Upper lobe of right lung (tissue), 1 donor: ENCODE measurements around the gene GPC5. TPM values are rescaled to one million over a fixed set of nuclear protein-coding genes. Genes with fewer than 3 reads are reported as not detected.
"Not testable (repeated sequence)": the region's sequence is repeated elsewhere in the genome, so short reads cannot be mapped to it uniquely, and the experiment has no call there.

Source experiments
- ATAC-seq: fragments of 200-7000 bp; cut with Tn5 transposase; one replicate; pipeline ENCODE4 v1.9.1; 2020; ENCODE audit warnings: mild to moderate bottlenecking, moderate library complexity
- DNase-seq: peaks from one replicate; pipeline ENCODE4 v3.0.0-alpha.2; 2020
- H3K27ac ChIP-seq: fragments of 200-600 bp; one replicate; pipeline ENCODE4 v1.8.0; 2022
- H3K27me3 ChIP-seq: fragments of 200-600 bp; one replicate; pipeline ENCODE4 v1.8.0; 2022; ENCODE audit warnings: mild to moderate bottlenecking
- H3K36me3 ChIP-seq: fragments of 200-600 bp; one replicate; pipeline ENCODE4 v1.8.0; 2022
- H3K4me1 ChIP-seq: fragments of 200-600 bp; one replicate; pipeline ENCODE4 v1.8.0; 2022
- H3K4me3 ChIP-seq: fragments of 200-600 bp; one replicate; pipeline ENCODE4 v1.8.0; 2022; ENCODE audit warnings: mild to moderate bottlenecking
- H3K9me3 ChIP-seq: fragments of 200-600 bp; one replicate; pipeline ENCODE4 v1.8.0; 2022
- intact Hi-C: fragments of 100-400 bp; cut with DNase I; formaldehyde crosslinking; loops from one replicate; pipeline ENCODE4 v1.11.0; 2022
- total RNA-seq: library from RNA; stranded (reverse); fragmentation: NEBNext Ultra II Directional; extraction: Animal tissue kit (Norgen Biotek cat#: 25700); gene quantifications from one replicate; pipeline ENCODE4 v1.2.1, GENCODE V29; 2021
- TF ChIP-seq, protein P1 (sequence below): fragments of 200-600 bp; IDR thresholded peaks from one replicate; pipeline ENCODE4 v1.8.0; 2022; ENCODE audit warnings: antibody characterized with exemption
- donor health status: DM: no; HTN: yes; CAD: no; lungs with severe emphysema.

GPC5 gene
- total RNA-seq, 1 donor from 2014 or later, result 8.1 TPM

DNA sequence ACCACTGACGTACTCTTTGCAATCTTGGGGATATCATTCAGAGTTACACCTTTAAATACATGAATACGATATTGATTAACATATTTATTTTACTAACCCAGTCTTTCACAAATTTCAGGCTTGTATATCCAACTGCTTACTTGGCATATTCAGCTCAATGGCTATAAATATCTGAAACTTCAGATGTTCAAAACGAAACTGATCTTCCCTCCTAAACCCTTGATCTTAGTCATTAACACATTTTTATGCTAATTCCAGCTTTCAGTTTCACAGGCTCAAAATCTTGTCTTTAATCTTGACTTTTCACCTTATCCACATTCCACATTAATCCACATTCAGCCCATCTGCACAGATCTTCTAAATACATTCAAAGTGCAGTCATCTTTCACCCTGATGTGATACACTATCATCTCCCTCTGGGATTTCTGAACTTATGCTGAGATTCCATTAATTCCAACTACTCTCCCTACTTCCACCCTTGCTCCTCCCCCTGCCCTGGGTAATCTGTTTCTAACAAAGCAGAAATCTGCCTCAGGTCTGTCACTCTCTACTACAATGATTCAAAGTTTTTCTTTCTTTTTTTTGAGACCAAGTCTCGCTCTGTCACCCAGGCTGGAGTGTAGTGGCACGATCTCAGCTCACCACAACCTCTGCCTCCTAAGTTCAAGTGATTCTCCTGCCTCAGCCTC, 387.2 kb downstream of the GPC5 start:
- TF ChIP-seq, protein P1, sequence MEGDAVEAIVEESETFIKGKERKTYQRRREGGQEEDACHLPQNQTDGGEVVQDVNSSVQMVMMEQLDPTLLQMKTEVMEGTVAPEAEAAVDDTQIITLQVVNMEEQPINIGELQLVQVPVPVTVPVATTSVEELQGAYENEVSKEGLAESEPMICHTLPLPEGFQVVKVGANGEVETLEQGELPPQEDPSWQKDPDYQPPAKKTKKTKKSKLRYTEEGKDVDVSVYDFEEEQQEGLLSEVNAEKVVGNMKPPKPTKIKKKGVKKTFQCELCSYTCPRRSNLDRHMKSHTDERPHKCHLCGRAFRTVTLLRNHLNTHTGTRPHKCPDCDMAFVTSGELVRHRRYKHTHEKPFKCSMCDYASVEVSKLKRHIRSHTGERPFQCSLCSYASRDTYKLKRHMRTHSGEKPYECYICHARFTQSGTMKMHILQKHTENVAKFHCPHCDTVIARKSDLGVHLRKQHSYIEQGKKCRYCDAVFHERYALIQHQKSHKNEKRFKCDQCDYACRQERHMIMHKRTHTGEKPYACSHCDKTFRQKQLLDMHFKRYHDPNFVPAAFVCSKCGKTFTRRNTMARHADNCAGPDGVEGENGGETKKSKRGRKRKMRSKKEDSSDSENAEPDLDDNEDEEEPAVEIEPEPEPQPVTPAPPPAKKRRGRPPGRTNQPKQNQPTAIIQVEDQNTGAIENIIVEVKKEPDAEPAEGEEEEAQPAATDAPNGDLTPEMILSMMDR, result no peak
- no peak for DNase-seq
- Histone ChIP-seq H3K4me1 (no peaks in the 10 kb centered on the region), H3K27ac (no peak overlapping the region), H3K4me3 (no peak overlapping the region), H3K27me3 (no peaks in the 10 kb centered on the region), H3K36me3 (no peaks in the 10 kb centered on the region), H3K9me3 (no peaks in the 10 kb centered on the region)
- intact Hi-C loops, result no loop called here
- no peak for ATAC-seq

DNA sequence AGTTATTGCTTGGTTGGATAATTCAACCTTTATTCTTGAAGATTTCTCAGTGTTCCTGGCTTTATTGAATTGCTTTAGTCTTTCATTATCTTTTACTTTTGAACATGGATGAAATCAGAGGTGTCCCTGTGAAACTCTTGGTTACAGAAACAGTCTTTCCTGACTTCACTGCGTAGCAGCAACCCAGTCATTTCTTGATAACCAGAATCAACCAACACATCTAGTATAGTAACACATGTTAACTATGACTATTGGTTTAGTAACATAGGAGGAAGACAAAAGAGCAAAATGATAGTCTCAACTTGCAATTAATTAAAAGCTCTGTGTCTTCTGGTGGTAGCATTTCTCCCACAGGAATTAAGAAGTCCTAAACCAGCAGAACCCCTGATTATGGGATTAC, 393.6 kb downstream of the GPC5 start:
- no peak overlapping the region for H3K27ac ChIP-seq
- no peak for DNase-seq
- no peaks in the 10 kb centered on the region for H3K36me3 ChIP-seq
- no peaks in the 10 kb centered on the region for H3K9me3 ChIP-seq
- intact Hi-C loops, result no loop called here
- TF ChIP-seq, protein P1, result no peak
- no peak overlapping the region for H3K4me3 ChIP-seq
- H3K27me3 ChIP-seq, result no peaks in the 10 kb centered on the region
- ATAC-seq, result no peak
- H3K4me1 ChIP-seq, result no peaks in the 10 kb centered on the region

DNA sequence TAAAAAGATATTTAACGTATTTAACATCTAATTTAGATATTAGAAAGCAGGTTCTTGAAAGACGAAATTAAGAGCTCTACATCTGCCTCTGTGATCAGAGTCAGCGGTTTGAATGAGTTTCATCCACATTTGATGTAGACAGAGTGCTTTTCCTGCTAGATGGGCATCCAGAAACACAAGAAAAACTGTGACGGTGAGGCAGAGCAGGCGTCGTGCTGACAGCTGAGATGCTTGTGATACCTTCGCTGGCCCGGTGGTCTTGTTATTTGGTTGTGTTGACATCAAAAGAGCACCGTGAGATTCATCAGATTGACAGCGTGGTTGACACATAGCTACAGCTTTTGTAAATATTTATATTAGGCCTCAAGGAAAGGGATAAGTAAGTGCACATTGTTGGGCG, 399.1 kb downstream of the GPC5 start:
- TF ChIP-seq, protein P1, result no peak
- Histone ChIP-seq H3K9me3 (no peaks in the 10 kb centered on the region), H3K27ac (no peak overlapping the region), H3K36me3 (no peaks in the 10 kb centered on the region), H3K4me3 (no peak overlapping the region), H3K27me3 (no peaks in the 10 kb centered on the region), H3K4me1 (no peaks in the 10 kb centered on the region)
- intact Hi-C loops, result no loop called here
- ATAC-seq, result no peak
- DNase-seq, result no peak

DNA sequence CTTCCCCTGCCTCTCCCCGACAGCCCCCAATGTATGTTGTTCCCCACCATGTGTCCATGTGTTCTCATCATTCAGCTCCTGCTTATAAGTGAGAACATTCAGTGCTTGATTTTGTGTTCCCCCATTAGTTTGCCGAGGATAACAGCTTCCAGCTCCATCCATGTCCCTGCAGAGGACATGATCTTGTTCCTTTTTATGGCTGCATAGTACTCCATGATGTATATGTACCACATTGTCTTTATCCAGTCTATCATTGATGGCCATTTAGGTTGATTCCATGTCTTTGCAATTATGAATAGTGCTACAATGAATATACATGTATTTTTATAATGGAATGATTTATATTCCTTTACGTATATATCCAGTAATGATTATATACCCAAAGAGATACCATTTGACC, 399.9 kb downstream of the GPC5 start:
- ATAC-seq, DNase-seq, intact Hi-C loops: not testable (repeated sequence)

DNA sequence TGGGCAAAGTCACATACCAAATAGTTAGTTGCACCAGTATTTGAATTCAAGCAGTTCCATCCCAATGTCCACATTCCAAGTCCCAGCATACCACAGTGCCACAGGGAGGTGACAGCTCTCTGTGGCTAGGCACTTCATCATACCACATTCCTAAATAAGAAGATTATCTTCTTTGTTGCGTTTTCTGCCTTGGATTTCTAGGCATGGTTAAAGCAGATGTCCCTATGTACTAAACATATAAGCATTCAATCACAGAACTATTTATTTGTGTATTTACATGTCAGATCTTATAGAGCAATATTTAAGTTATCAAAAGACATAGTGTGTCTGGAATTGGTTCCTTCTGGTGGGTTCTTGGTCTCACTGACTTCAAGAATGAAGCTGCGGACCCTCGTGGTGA, 403.4 kb downstream of the GPC5 start:
- ATAC-seq, H3K4me3 ChIP-seq, H3K9me3 ChIP-seq, DNase-seq, H3K4me1 ChIP-seq, H3K27ac ChIP-seq, H3K36me3 ChIP-seq, intact Hi-C loops, H3K27me3 ChIP-seq: not testable (repeated sequence)

More for the DNA sequence above, 399.9 kb downstream of the GPC5 start:
- H3K4me1 ChIP-seq, H3K4me3 ChIP-seq, H3K27me3 ChIP-seq, H3K27ac ChIP-seq, H3K36me3 ChIP-seq, H3K9me3 ChIP-seq: not testable (repeated sequence)

DNA sequence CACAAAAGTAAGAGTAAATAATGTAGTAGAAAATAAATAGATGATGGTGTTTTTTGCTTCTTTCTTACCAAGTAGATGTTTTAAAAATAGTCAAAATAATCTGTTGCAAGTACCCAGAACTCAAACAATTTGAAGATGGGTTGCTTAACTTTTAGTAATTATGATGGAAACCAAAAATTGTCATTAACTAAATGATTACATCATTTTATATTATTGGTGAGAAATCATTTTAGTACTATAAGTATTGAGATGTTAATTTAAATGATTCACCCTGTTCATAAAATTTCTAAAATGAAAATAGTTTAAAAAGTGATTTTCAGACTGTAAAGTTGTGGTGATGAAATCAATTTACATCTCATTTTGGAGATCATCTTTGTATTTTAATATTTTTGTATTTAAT, 404.5 kb downstream of the GPC5 start:
- no peaks in the 10 kb centered on the region for H3K9me3 ChIP-seq
- no peaks in the 10 kb centered on the region for H3K4me1 ChIP-seq
- H3K27ac ChIP-seq, result no peak overlapping the region
- ATAC-seq (no peak), DNase-seq (no peak)
- H3K36me3 ChIP-seq, result no peaks in the 10 kb centered on the region
- intact Hi-C loops, result no loop called here
- H3K27me3 ChIP-seq, result no peaks in the 10 kb centered on the region
- TF ChIP-seq, protein P1, result no peak
- H3K4me3 ChIP-seq, result no peak overlapping the region

DNA sequence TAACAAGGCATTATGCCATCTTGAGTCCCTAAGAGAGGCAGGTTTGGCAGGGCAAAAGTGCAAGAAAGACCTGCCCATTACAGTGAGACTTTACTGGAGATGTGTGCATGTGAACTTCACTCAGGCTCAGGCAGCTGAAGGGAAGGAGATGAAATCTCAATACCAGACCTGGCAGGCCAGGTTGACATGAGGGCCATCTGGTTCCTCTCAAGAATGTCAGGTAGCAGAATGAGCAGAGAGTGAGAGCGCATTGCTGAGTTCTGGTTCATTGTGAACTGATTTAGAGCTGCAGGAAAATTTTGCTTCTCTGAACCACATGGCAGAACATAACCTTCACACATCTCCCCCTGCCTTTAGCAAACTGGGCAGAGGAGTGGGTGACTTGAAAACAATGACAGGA, 406.3 kb downstream of the GPC5 start:
- intact Hi-C loops, result no loop called here
- DNase-seq (no peak), ATAC-seq (no peak)
- no peaks in the 10 kb centered on the region for H3K4me1 ChIP-seq
- no peaks in the 10 kb centered on the region for H3K36me3 ChIP-seq
- H3K4me3 ChIP-seq, result no peak overlapping the region
- no peaks in the 10 kb centered on the region for H3K27me3 ChIP-seq
- H3K27ac ChIP-seq, result no peak overlapping the region
- TF ChIP-seq, protein P1, result no peak
- H3K9me3 ChIP-seq, result no peaks in the 10 kb centered on the region
